Globus pallidus (tissue), 1 donor: ENCODE results near the gene TNKS1BP1.
A peak's percentile ranks its signal among the peaks of the same experiment; 100 is the strongest.

Source experiments
- DNase-seq: peaks from one replicate; pipeline ENCODE4 v3.0.0-alpha.2; 2015; ENCODE audit warnings: low spot score

TNKS1BP1 gene

DNA sequence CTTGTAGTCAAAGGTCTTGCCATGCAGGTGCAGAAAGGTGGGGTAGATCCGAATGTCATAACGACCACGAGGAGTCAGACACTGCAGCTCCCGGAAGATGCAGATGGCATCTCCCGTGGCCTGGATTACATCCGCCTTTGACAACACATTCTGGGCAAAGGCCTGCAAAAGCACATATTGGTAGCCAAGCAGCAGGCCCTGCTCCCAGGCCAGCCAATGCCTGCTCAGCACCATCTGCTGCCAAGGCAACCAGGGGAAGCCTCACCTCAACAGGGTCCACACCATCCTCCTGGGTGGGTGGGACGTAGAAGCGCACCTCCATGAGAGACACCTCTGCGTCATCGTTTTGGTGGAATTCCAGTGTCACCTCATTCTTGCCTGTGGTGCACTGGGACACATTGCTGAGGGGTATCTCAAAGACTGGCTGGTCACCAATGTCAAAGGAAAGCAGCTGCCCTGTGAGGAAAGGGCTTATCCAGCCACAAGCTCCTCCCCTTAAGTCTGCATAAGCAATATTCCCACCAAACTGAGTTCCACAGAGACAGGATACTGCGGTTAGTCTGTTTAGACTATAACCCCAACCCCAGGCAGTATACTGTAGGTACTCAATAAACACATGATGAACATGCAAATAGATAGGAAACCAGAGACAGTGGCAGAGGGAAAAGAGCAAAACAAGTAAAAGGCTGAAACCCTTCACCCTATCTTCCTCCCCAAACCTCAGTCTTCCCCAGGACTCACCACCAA, 8.1 kb upstream of the TNKS1BP1 start:
- no peak for DNase-seq

DNA sequence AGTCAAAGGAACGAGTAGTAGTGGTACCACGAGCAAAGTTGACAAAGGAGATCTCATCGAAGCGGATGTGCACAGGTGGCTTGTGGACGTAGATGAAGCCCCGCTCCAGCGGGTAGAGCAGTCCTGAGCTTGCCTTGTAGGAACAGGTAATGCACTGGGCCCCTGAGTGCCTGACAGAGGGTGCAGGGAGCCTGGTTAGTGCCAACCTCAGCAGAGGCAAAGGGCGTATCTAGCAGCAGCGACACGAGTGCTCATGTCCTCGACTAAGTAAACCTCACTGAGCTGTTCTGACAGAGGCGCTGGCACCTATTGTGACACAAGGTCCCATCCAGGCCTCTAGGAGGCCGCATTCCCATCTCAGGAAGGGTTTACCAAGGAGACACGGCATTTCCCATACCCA, 7.0 kb upstream of the TNKS1BP1 start:
- no peak for DNase-seq

DNA sequence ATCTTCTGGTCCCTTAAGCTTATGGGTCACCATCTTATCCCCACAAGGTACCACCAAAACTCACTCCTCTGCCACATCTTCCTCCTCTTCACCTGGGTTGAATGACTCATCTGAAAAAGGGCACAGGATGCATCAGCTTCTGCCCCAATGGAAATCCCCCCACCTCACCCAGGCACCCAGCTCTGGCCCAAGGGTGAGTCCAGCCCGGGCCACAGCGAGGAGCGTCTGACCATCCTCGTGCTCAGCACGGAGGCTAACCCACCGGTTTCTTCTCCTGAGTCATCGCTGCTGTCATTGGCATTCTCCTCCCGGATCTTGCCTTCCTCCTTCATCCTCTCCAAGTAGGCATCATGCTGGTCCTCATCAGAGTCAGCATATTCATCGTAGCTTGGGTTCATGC, 5.3 kb upstream of the TNKS1BP1 start:
- no peak for DNase-seq

DNA sequence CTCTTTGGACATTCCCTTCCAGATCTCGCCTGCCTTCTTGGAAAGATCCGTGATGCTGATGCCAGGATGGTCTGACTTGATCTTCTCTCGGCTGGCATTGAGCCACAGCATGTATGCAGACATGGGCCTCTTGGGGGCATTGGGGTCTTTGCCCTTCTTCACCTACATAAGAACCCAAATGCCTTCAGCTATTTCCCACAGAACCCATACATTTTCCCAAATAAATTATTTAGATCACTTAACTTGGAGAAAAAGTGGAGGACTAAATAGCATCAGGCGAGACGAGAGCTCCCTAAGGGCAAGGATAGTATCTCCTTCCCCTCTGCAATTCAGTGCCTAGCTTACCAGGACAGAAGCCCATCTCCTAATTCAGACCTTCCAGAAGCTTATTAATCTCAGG, 3.0 kb upstream of the TNKS1BP1 start:
- DNase-seq = no peak

DNA sequence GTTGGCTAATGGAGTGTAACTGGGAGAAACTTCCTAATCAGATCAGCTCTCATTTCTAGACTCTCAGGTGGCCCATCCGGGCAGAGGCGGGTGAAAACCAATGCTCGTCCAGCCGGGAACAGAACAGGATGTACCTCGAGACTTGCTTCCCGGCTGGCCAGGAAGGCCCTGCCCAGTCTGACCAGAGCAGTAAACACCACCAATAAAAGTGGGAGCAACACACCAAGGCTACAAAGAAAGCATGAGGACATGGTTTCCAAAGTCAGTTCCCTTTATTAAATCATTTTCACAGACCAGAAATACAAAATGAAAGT, 940 bp upstream of the TNKS1BP1 start:
- no peak for DNase-seq

DNA sequence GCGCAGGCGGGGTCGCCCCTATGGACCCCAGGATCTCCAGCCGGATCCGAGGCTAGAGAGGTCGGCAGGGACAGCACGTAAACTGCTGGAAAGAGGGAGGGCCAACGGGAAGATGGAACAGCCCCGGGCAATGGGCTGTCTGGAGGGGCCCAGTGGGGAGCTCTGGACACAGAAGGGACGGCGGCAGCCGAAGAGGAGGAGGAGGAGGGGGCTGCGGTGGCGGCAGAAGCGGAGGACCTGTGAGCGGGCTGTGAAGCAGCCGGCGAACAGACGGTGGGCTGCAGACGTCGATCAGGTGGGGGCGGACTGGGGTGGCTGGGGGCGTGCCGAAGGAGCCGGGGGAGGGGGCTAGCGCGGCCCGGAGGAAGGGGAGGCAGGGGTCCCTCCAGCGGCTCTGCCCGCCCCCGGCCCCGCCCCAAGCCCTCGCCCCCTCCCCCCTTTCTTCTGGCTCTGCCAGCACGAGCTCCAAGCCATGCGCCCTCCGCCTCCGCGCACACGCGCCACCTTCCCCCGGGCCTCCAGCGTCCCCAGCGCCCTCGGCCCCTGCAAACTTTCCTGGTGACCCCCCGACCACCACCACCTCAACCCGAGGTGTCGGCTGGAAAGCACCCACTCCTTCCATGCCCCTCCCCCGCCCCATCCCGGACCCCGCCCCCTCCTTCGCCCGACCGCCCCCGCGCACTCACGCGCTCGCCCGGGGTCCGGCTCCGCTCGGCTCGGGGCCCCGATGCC, 432 bp downstream of the TNKS1BP1 start:
- DNase-seq = peak; percentile 38

DNA sequence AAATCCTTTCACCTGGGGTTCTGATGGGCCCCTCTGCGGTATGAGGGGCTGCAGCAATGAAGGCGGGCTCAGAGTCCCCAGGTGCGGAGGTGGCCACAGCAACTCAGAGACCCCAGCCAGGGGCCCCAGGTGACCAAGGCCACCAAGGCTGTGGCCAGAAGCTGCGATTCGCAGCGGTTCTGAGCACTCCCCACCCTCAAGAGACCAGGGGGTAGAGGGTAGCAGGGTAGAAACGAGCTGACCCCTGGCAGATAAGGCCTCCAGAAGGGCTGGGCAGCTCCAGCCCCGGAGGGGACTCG, 948 bp downstream of the TNKS1BP1 start:
- no peak for DNase-seq

DNA sequence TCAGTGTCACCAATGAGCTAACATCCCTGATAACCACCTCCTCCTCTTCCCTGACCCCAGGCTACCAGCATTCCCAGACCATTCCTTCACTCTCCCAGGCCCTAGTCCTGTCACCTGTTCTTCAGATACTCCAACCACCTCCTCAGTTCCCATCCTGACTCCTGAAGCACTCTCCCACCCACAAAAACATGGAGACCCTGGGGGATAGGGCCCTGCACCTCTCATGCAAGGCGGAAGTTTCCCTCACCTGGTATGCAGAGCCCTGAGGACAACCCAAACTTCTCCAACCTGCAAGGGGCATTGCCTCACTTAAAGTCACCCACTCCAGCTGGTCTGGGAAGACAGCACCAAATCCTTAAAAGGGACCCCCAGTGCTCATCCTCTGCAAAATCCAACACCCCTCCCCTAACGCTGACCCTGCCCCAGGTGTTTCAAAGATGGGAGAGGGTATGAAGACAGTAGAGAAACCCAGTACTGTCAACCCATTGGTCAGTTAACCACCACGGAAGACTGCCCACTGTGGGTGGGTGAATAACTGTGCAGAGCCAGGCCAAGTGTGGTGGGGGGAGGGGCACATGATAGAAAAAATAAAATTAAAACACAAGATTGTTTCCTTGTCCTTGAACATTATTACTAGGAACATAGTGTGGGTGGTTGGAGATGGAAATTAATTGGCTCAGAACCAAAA, 1.4 kb downstream of the TNKS1BP1 start:
- no peak for DNase-seq

DNA sequence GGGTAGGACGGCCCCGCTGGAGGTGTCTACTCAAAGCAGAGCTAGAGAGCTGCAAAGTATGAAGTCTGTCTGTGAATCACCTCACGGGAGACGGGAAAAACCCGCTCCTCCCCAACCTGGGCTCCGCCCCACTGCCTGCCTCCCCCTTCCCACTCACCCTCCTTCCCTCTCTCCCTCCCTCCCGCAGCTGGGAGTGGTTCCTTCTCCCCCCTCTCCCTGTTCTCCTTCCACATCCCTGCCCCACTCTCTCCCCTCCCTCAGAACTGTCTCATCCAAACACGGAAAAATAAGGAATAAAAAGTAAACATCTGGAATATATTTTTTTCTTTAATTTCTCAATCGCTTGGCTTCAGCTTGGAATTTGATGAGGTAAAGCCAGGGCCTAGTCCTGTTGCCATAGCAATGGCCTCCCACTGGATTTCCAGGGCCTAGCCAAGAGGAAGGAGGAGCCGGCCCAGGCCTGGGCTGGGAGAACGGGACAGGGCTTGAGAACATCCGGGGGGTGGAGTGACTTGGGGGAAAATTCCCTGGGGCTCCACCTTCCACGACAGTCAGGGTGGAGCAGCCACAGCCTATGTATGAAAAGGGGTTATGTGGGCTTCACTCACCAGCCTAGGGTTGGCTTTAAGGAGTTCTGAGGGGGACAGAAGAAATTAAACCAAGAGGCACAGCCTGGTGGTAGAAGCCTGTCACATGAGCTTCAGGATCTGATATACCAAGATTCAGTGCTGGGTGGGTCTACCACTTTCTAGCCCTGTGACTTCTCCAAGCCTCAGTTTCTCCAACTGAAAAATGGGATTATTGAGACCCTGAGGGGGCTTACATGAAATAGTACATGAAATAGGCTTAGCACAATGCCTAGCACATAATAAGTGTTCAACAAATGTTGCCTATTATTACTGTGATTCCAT, 2.2 kb downstream of the TNKS1BP1 start:
- DNase-seq = peak; percentile 54

DNA sequence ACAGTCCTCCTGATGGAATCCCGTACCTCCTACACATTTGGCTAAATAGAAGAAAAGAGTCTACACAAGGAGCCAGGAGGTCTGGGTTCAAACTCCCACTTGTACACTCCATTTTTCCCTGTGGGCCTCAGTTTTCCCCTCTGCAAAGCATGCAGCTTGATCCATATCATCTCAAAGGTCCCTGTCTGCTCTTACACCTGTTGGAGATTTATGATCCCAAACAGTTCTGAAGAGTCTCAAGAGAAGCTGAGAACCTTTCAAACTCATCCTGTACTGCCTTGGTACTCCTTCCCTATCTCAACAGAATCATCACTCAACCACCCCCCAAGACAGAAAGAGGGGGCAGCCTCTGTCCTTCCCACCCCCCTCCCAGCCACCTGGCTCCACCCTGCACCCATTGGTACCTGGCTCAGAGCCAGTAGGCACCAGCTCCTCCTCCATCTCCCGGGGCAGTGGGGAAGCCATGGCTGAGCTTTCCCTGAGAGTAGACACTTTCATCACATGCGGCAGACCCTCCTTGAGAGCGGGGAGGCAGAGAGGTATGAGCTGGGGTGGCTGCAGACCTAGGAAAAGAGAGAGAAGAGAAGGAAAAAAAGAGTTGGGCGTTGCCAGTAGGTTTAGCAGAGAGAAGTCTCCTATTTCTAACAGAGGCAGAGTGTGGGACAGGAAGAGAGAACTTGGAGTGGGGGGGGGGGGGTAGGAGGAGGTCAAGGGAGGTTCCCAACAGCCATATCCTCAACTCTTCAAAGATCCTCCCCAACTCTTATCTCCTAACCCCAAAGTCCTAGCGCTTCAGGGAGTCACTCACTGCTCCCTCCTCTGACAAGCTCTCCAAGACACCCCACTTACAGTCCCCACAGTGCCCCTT, 3.1 kb downstream of the TNKS1BP1 start:
- no peak for DNase-seq

DNA sequence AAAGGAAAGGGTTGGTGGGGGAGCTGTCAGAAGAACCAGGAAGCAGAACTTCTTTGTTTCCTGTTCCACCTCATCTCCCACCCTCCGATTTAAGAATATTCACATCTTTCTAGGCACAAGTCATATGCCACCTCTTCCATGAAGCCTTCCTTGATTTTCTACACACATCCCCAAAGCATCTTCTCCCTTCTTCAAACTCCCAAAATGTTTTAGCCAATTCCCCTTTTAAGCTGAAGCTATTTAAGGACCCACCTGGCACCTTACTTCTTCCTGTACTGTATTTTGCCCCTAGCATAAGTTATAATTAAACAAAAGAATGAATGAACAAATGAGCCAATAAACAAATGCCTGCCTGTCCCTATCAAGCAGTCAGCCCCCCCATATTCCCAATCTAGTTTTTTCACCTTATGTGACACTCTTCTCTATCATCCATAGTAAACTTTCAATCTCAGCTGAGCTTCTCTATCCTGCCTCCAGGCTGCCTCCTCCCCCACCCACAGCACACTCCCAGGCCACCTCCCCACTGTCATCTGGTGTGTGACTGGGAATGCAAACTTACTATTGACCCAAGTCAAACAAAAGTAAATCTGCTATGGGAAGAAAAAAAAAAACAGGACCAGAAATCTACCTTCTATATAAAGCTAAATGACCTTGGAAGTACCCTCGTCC, 3.9 kb downstream of the TNKS1BP1 start:
- no peak for DNase-seq

DNA sequence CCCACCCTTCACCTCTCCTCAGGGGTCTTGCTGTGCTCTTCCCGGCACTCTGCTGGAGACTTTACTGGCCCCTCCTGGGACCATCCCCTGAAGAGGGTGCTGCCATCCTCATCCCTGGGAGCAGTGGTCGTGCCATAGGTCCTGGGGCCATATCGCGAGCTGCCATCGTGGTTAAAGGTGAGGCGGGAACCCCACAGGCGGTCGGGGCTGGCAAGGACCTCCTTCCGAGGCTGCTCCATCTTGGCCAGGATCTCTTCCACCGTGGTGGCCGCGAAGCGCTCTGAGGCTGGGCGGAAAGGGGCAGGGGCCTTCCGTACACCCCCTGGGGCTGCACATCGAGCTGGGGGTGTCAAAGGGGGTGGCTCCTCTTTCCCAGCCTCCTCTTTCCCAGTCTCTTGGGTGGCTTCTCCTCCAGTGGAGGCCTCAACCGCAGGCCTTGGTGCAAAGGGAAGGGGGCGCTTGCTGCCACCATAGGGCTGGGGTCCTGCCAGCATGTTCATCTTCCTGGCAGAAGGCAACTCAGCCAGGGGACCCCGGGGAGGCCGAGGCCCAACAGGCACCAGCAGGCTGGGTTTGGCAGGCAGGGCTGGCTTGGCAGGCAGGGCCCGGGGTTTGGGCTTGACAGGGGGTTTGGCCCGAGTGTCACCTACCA, 4.6 kb downstream of the TNKS1BP1 start:
- DNase-seq = no peak

DNA sequence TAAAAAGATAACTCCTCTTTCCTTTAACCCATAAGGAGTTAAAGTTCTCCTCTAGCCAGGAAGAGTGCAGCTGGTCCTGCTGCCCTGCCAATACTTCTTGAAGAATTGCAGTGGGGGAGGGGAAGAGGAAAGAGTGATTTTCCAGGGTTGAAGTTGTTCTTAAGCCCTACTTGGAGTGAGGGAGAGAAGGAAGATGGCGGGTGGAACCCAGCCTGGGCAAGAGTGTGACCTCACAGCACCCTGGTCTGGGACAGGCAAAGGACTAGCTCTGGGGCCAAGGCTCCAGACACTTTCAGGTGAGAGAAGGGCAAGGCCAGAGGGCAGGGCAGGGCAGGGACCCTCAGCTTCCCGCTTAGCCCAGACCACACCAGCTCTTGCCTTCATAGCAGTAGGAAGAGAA, 6.6 kb downstream of the TNKS1BP1 start:
- no peak for DNase-seq

DNA sequence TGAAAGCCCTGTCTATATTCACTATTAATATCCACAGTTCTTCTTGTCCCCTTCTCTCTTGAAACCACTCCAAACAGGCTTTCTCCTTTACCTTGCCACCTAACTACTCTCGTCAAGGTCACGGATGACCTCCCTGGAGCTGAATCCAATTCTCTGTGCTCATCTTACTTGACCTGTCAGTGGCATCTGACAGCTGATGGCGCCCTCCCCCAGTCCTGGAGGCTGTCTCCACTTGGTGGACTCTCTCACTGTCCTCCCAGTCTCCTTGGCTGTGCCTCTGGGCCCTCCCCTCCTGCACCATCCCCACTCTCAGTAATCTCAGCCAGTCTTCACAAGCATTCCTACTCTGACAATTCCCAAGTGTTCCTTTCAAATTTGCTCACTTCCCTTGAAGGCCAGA, 8.7 kb downstream of the TNKS1BP1 start:
- DNase-seq = no peak

DNA sequence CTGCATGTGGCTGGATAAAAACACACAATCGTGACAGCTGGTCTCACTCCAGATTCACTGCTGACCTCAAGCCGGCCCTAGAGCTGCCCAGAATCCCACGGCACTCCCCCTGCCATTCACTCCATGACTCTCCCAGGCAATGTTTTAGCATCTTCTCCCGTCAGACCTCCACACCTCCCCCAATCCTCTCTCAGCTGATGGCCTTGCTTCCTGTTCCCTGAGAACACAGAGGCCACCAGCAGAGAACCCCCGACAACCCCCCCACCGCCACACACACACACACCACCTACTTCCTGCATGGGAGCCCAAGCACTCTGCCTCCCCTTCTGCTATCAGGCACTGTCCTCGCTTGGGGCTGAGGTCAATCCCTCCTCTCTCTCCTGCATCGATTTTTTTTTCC, 9.3 kb downstream of the TNKS1BP1 start:
- DNase-seq = no peak

DNA sequence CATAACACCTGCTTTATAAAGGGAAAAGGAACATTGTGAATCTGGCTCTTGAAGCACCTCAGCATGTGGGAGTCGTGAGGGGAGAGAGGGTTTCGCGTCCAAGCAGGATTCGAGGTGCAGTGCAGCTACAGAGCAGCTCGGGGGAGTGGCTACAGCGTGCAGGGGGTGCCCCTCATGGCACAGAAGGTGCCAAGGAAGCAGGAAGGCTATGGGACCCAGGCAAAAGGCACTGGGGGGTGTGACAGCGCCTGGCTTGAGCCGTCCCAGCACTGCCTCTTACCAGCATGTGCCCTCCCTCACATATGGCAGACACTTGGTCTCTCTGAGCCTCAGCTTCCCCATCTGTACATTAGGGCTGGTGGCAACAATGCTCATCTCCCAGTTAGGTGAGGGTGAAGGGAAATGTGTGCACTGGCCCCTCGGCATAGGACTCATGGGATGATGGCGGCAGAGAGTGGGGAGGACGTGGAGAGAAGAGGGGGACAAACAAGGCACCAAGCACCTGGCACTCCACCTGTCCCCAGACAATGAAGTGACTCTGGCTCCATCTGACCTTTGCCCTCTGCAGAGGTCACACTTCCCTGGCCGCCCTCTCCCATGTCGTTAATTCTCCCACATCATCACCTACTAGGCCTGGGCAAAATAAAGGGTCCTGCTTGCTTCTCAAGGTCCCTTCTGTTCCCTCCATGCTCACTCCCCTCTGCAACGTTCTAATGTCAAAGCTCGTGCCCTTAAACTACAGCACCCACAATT, 10.4 kb downstream of the TNKS1BP1 start:
- no peak for DNase-seq

DNA sequence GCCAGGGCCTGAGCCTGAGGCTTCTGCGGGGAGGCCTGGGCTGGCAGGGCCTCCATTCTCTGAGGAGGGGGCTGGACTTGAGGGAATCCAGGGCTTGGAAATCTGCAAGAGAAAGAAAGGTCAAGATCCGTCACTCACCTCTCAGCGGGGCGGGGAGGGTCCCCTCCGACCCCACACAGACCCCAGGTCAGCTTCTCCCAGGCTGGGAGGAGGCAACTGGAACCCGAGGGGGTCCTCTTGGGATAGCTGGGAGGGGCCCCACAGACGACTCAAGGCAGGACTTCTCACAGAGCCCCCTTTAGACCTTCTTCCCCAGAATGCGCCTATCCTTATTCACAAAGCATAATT, 11.0 kb downstream of the TNKS1BP1 start:
- DNase-seq = no peak

DNA sequence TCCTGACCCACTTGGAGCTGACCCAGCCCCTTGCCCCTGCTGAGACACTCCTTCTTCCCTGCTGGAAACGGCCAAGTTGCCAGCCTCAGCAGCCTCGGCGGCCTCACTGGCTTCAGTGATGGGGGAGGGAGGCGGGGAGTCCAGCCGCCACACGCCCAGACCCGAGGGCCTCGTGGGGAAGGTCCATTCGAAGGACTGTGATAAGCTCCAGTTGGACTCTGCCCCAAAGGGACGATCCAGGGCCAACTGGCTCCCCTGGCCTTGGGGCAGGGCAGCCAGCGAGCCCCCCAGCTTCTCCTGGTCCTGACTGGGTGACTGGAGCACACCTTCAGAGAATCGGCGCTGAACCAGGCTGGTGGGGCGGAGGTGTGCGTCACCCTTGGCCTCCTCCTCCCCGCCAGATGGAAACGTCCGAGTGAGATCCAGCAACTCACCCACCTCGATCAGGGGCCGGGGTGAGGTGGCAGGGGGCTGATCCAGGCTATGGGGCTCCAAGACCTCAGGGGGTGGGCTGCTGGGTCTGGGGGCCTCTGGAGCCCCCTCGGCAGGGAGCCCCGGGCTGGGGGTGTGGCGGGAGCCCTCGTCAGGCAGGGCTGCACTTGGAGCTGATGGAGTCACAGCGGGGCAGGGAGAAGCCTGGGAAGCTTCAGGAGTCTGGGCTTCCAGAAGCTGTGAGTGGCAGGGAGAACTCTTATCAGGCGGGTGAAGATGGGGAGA, 11.5 kb downstream of the TNKS1BP1 start:
- no peak for DNase-seq

DNA sequence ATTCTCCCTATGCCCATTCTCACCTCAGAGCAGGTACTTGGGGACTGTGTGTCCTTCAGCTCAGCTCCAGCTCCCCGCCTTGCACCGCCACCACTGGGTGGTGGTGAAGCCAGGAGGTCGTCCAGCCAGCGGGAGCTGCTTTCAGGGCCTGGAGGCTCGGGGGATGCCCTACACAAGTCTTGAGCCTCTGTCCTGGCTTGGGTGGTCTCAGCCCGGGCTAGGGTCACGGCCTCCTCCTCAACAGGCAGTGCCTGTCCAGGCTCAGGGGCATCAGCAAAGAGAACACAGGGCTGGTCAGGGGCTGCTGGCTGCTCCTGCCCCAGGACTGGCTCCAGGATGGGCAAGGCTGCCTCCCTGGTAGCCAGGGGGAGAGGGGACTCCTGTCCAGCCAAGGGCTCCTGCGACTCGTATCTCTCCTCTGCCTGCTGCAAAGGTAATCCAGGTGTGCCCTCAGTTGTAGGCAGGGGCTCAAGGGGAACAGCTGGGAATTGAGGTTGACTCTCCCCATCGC, 12.2 kb downstream of the TNKS1BP1 start:
- DNase-seq = no peak
